GM19240 (cell line): ENCODE data around the gene LCLAT1.

ENCODE experiments used
- DNase-seq: peaks from one replicate; pipeline ENCODE4 v3.0.0; 2011; ENCODE audit warnings: low spot score; ENCODE audit not compliant: insufficient read length

Gene LCLAT1

DNA sequence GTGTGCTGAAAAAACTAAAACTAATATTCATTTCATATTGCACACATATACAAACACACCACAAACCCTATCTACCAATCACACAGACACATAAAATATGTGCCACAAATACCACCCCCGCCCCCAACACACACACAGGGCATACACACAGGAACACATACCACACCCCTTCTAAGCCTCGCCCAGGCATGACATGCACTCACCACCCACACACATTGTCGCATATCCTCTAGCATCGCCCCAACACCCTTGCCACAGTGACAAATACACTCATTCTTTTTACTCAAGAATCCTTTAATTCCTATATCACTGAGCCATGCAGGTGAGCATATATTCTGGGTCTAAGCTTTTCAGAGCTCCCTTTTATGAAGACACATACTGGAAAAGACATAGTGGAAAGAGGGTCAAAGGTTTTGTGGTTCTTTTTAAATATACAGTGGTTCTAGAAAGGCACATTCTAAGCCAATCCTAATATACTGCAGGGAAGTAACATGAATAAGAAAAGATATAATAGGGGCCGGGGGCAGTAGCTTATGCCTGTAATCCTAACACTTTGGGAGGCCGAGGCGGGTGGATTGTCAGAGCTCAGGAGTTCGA, 24.5 kb upstream of the LCLAT1 start:
- no peak for DNase-seq

GRCh38 chr2:30424231-30424630, 22.8 kb upstream of the LCLAT1 start:
- DNase-seq = no peak

DNA sequence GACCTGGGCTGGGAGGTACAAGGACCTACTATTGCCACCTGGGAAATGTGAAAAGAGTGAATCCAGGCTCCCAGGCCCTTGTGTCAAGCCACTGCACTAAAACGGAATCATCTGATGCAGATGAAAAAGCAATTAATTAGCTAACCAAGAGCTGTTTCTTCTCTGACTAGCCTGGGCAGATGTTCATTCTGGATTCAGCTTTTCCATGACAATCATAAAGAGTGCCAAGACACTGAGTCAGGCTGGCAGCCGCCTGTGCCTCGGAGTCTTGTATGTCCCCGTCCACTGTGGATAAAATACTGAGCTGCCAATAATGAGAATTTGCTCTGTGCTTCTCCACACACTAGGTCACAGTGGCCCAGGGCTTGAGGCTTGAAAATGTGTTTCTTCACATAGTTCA, 21.7 kb upstream of the LCLAT1 start:
- DNase-seq = no peak

GRCh38 chr2:30427606-30428347, 19.3 kb upstream of the LCLAT1 start:
- DNase-seq = no peak

DNA sequence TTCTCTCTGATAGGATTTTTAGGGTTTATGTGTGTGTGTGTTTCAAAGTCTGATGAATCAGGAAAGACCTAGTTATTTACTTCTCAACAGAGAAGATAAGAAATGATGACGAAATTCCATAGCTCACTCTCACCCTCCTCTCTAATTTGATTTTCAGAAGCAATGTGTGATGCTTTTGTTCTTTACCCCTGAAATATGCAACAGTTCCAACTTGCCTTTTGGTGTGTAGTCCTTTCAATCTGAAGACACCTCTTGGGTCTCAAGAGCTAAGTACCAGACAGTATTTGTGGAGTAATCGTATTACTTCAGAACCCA, 18.7 kb upstream of the LCLAT1 start:
- no peak for DNase-seq

DNA sequence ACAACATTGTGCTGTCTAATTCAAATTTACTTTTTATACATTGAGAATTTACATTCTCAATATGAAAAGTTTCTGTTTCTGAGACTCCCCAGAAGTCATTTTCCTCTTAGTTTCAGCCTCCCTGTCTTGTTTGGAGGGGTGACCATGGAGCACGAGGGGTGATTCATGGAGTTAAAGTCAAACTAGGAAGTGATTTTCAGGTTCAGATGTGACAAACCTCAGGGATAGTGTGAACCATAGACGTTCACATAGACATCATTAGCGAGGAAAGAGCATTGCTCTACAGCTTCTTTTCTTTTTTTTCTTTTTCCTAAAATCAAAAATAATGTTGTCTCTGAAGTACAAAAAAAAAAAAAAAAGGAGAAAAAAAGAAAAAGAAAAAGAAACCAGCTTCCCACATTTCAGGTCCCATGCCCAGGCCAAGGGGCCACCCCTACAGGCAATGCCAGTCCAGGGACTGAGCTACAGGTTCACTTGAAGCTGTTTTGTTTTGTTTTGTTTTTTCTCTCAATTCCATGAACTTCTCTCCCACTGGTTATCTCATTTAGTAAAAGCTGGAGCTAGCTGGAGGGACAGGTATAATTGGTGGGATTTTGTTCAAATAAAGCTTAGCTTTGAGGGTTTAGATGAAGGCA, 18.1 kb upstream of the LCLAT1 start:
- DNase-seq = no peak

GRCh38 chr2:30433541-30434299, 13.3 kb upstream of the LCLAT1 start:
- DNase-seq = no peak

GRCh38 chr2:30434708-30435107, 12.3 kb upstream of the LCLAT1 start:
- DNase-seq = no peak

GRCh38 chr2:30436859-30437435, 10.1 kb upstream of the LCLAT1 start:
- DNase-seq = no peak

GRCh38 chr2:30437809-30438548, 9.1 kb upstream of the LCLAT1 start:
- DNase-seq = no peak

- DNase-seq = no peak
Observed at GRCh38 chr2:30439296-30439695, 7.8 kb upstream of the LCLAT1 start.

GRCh38 chr2:30439879-30440278, 7.2 kb upstream of the LCLAT1 start:
- no peak for DNase-seq

DNA sequence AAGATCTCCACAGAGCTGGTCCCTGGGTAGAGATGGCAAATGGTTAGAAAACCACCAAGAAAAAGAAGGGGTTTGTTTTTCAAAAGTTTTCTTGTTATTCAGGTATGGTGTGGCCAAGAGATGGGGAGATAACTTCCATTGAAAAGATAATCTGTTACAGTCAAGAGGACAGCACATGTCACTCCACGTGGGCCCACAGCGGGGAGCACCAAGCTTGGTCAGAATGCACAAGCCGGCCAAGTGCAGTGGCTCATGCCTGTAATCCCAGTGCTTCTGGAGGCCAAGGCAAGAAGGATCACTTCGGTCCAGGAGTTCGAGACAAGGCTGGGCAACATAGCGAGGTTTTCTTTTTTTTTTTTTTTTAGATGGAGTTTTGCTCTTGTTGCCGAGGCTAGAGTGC, 6.0 kb upstream of the LCLAT1 start:
- no peak for DNase-seq

GRCh38 chr2:30443081-30443480, 4.0 kb upstream of the LCLAT1 start:
- no peak for DNase-seq

DNA sequence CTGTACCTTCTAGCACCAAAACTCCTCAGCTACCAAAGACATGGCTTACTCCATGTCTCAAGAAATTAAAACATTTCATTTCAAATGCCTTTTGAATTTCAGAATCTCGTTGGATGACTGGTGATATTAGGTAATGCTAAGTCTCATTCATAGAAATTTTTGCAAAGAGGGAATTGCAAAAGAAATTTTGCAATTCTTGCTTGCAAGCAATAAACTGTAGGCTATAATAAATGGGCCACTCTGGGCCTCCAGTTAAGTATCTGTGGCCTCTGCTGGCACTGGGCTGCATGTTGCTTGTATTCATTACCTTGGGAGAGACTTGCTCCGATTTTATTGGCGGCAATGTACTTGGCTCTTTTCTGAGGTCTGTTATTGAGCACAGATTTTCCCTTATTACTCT, 2.8 kb upstream of the LCLAT1 start:
- DNase-seq = no peak

DNA sequence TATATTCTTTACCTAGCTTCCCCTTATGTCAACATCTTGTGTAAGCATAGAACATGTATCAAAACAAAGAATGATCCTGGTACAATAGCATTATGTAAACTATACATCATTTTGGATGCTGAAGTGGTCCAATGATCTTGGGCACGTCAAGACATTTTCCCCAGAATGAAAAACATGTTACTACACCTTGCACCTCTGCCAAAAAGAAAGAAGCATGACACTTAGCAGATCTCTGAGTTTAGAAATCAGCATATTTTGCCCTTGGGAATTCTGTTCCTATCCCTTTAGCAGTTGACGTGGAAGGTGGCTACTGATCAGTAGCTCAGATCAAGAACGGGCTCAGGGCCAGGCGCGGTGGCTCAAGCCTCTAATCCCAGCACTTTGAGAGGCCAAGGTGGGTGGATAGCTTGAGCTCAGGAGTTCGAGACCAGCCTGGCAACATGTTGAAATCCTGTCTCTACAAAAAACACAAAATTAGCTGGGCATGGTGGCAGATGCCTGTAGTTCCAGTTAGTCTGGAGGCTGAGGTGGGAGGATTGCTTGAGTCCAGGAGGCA, 1.7 kb upstream of the LCLAT1 start:
- DNase-seq = no peak

DNA sequence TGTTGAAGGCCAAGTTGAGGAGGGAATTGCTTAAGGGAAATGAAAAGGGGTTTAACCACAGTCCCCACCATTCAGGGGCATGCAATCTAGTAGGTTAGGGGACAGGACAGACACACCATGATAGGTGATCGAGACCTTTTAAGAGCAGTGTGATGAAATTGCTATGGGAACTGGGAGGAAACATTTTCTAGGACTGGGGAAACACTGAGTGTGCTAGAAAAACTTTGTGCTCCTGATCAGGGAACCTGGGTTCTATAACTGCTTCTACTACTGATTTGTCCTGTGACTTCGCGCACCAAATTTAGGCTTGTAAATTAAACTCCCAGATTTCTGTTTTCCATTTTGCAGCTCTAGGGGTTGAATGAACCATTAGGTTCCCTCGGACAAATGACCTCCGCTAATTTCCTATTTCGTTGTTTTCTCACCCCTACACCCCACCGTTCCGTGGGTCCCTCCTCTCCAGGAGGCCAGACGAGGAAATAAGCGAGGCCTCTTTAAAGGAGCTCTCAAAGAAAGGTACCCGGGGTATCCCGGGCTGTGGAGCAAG, 371 bp upstream of the LCLAT1 start:
- DNase-seq = no peak

DNA sequence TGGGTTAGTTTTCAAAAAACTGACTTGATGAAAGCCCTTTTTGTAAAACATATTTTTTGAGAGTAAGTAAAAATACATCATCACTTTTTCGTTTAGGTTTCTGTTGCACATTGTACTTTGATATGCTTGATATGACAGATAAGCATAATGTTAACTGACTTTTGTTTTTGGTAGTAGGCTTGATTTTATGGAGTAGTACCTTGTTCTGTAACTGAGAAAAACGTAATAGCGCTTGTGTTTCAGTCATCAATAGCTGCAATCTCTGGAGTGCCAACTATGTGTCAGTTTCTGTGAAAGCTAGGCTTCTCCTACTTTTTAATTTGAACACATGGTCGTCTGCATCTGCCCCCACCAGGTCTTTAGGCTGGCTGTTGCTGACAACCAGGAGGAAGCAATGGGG, 1.3 kb downstream of the LCLAT1 start:
- no peak for DNase-seq

- no peak for DNase-seq
Observed at GRCh38 chr2:30448866-30449265, 1.8 kb downstream of the LCLAT1 start.

GRCh38 chr2:30450025-30450424, 3.0 kb downstream of the LCLAT1 start:
- DNase-seq = no peak

GRCh38 chr2:30453498-30453897, 6.5 kb downstream of the LCLAT1 start:
- DNase-seq = no peak
